Measurements from ENCODE around the gene AJM1.

The AJM1 gene

DNA sequence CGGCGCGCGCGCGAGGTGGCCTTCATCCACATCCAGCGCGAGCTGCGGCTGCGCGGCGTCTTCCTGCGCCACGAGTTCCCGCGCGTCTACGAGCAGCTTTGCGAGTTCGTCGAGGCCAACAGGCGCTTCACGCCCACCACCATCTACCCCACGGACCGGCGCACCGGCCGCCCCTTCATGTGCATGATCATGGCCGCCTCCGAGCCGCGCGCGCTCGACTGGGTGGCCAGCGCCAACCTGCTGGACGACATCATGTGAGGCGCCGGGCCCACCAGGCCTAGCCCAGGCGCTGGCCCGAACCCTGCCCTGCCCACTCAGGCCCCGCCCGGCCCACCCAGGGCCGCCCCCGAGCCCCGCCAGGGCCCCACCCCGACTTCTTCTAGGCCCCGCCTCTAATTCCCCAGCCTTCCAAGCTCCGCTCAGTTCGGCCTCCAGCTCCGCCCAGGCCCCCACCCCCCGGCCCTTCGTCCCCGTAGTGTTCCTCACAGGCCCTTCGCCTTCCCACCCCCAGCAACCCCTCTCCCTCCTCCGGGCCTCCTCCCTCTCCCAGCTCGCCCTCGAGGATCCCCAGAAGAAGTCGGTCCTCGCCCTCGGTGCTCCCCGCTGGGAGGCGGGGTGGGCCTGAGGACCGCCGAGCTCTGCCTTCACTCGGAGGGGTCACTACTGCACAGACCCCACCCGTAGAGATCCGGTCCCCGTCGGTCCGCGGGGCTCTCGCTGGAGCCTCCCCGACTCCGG, 5.0 kb downstream of the AJM1 start:
- Histone ChIP-seq H4K20me1 (ENCODE audit: insufficient read depth, low read length) (peaks cover 10% of the 10 kb centered on the region), H3K4me2 (ENCODE audit: low read length) (peak overlapping the region; percentile 95), H2AFZ (ENCODE audit: low read depth, low read length) (no peak overlapping the region), H3K9me3 (ENCODE audit: insufficient read depth, low read length) (no peaks in the 10 kb centered on the region), H3K4me1 (ENCODE audit: low read length) (peaks cover 18% of the 10 kb centered on the region), H3K79me2 (ENCODE audit: low read length) (no peaks in the 10 kb centered on the region), H3K27ac (ENCODE audit: low read length) (no peak overlapping the region), H3K4me3 (ENCODE audit: low read length) (peak overlapping the region; percentile 82), H3K27me3 (ENCODE audit: low read depth, low read length) (no peaks in the 10 kb centered on the region), H3K36me3 (replicated peaks; ENCODE audit: low read depth, low read length) (no peaks in the 10 kb centered on the region), H3K9ac (ENCODE audit: low read length) (no peak overlapping the region)
- TF ChIP-seq EZH2phosphoT487 (IDR thresholded peaks at IDR 0.05; ENCODE audit: low read depth) (no peak), CTCF (IDR thresholded peaks at IDR 0.05; ENCODE audit: low read depth, low read length) (no peak)

DNA sequence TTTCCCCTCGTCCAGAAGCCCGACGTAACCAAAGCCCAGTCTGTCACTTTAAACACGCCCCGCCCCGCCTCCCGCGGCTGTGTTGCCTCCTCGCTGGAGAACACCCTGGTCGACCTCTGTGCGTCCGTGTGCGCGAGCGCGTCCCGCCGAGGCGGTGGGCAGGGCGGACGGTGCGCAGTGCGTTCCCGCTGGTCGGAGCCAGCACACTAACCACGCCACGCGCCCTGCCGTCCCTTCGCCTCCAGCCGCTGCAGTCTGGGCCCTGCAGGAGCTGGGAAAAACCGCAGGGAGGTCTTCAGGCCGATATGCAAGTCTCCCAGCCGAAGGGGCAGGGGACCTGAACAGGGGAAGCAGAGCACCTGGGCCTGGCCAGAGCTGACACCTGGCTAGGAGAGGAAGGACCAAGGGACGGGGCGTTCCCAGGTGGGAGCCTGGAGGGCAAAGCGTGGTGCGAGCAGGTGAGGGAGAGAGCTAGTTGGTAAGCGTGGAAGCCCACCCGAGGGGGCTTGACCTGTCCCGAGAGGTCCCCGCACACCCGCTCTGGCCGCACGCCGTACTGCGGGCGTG, 5.6 kb downstream of the AJM1 start:
- TF ChIP-seq CTCF (IDR thresholded peaks at IDR 0.05; ENCODE audit: low read depth, low read length): no peak
- TF ChIP-seq EZH2phosphoT487 (IDR thresholded peaks at IDR 0.05; ENCODE audit: low read depth): no peak
- peaks cover 10% of the 10 kb centered on the region for H4K20me1 ChIP-seq (ENCODE audit: insufficient read depth, low read length)
- no peak overlapping the region for H3K27ac ChIP-seq (ENCODE audit: low read length)
- H3K9ac ChIP-seq (ENCODE audit: low read length): peak overlapping the region; percentile 89
- peak overlapping the region; percentile 95 for H3K4me2 ChIP-seq (ENCODE audit: low read length)
- peak overlapping the region; percentile 24; the same call in 1 of the 2 replicates for H2AFZ ChIP-seq (ENCODE audit: low read depth, low read length)
- no peaks in the 10 kb centered on the region for H3K79me2 ChIP-seq (ENCODE audit: low read length)
- H3K9me3 ChIP-seq (ENCODE audit: insufficient read depth, low read length): no peaks in the 10 kb centered on the region
- H3K27me3 ChIP-seq (ENCODE audit: low read depth, low read length): no peaks in the 10 kb centered on the region
- peak overlapping the region; percentile 82 for H3K4me3 ChIP-seq (ENCODE audit: low read length)
- H3K36me3 ChIP-seq (replicated peaks; ENCODE audit: low read depth, low read length): no peaks in the 10 kb centered on the region
- H3K4me1 ChIP-seq (ENCODE audit: low read length): peaks cover 18% of the 10 kb centered on the region

GRCh38 chr9:136848393-136849037, 6.2 kb downstream of the AJM1 start:
- Histone ChIP-seq H3K4me3 (ENCODE audit: low read length) (peak overlapping the region; percentile 82), H3K79me2 (ENCODE audit: low read length) (no peaks in the 10 kb centered on the region), H3K4me2 (ENCODE audit: low read length) (peak overlapping the region; percentile 95), H3K9ac (ENCODE audit: low read length) (peak overlapping the region; percentile 89), H3K9me3 (ENCODE audit: insufficient read depth, low read length) (no peaks in the 10 kb centered on the region), H3K27me3 (ENCODE audit: low read depth, low read length) (no peaks in the 10 kb centered on the region), H3K27ac (ENCODE audit: low read length) (peak overlapping the region; percentile 73), H3K4me1 (ENCODE audit: low read length) (peaks cover 12% of the 10 kb centered on the region; the same call in 1 of the 2 replicates), H4K20me1 (ENCODE audit: insufficient read depth, low read length) (peaks cover 10% of the 10 kb centered on the region), H3K36me3 (replicated peaks; ENCODE audit: low read depth, low read length) (no peaks in the 10 kb centered on the region), H2AFZ (ENCODE audit: low read depth, low read length) (peak overlapping the region; percentile 24; the same call in 1 of the 2 replicates)
- TF ChIP-seq EZH2phosphoT487 (IDR thresholded peaks at IDR 0.05; ENCODE audit: low read depth) (no peak), CTCF (IDR thresholded peaks at IDR 0.05; ENCODE audit: low read depth, low read length) (no peak)

All from OCI-LY3 (cell line).